NCI-H1105 (cell line): Measurements from ENCODE around the gene TRPC4.
A peak's percentile ranks its signal among the peaks of the same experiment; 100 is the strongest.
"Not testable (repeated sequence)": the region's sequence is repeated elsewhere in the genome, so short reads cannot be mapped to it uniquely, and the experiment has no call there.

Experiments used
- DNase-seq: peaks from one replicate; lab custom pipeline; 2025; lab: John Stamatoyannopoulos, UW

TRPC4 gene

GRCh38 chr13:37816276-37816675 is 53.3 kb downstream of the TRPC4 start:
- no peak for DNase-seq

DNA sequence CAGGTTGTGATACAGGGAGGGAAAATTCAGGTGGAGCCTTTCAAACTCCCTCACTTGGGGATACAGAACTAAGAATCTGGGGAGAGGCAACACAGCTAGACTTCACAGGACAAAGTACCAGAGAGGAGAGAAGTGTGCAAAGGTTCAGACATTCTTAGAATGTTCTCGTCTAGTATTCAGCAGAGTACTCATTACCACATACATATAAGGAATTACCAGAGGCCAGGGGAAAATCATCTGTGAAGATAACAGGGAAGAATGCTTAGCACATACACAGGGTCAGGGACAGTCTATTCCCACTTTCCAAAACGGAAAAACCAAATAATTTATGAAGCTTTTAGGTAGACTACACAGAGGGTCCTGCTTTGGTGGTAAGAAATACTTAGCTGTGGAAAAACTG is 58.1 kb downstream of the TRPC4 start:
- no peak for DNase-seq

DNA sequence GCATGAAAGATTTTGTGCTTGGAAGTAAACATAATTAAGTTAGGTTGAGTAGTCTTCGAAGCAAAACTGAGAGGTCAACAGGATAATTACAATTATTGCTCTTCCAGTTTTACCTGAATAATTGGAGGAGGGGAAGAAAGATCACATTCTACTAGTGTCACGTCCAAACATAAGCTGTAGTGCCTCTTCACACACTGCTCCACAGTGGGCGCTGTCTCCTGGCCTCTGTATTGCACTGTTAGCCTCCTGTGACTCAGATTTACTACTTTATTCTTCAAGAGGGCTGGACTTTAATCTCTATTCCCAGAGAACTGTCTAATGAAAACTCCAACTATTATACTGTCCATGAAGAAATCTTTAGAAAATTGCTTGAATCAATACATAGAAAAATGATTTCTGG is 62.9 kb downstream of the TRPC4 start:
- no peak for DNase-seq

DNA sequence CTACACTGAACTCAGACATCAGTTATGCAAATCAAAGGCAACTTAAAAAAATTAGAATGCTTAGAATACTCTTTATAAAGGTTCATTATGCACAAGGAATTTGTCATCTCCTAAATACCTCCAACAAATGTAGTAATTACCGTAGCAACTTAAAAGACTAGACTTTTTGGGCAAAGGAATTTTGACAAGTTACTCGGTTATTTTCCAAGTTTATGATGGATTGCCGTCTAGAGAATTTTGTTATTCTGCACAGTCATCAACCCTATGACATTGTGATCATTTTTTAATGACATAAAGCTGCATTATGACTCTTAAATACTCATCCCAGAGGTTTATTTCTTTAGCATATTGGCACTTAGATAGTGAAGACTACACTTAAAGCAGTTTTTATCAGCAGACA is 71.9 kb downstream of the TRPC4 start:
- DNase-seq, result no peak

- not testable (repeated sequence) for DNase-seq
Measured at GRCh38 chr13:37796795-37797194, 72.8 kb downstream of the TRPC4 start.

DNA sequence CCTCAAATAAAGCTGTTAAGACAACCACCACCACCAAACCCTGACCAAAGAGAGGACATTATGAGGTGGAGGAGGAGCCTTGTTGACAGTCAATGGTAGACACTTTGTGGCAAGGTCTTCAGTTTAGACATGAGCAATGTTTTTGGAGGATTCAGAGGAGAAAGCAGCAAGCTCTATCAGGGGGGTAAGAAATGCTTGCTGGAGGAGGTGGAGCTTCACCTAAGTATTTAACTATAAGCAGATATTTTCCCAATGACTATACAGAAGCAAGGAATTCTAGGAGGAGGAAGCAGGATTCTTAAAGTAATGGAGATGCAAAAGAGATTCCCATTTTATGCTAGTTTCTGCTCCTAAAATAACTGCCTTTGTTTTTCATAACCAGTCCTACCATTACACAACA is 74.2 kb downstream of the TRPC4 start:
- DNase-seq, result no peak

GRCh38 chr13:37791699-37792098 is 77.9 kb downstream of the TRPC4 start:
- DNase-seq, result no peak

- no peak for DNase-seq
Measured at GRCh38 chr13:37788346-37788745, 81.2 kb downstream of the TRPC4 start.

DNA sequence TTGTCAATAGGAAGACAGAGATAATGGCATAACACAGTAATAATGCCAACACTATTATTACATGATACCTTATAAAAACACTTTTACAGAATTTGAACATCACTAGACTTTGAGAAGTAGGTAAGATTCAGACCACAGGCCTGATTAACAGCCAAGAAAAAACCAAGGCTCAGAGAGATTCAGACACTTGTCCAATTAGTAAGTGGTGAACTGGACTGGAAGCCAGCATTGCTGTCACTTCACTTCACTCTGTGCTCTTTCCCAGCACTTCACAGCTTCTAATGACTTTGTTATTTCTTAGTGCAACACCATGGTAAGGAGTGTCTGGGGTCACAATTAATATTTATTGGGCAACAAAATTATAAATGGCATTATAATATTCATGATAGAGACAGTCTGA is 91.9 kb downstream of the TRPC4 start:
- DNase-seq, result no peak

DNA sequence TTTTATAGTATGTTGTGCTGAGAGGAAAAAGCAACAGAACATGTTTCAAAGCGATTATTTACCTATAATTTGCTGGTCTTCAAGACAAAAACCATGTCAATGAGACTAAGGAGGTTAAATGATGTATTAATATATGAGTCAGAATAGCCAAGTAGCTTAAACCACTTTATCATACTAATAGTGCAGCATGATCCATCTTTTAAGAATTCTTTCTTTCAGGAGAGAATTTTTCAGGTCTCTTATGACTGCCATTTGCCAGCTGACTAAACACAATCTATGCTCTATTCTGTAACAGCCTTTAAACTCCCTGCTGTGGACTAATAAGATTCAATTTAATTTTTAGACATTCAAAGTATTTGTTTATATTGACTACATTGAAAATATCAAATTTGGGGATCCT is 93.7 kb downstream of the TRPC4 start:
- DNase-seq, result no peak

- no peak for DNase-seq
Measured at GRCh38 chr13:37772644-37773043, 96.9 kb downstream of the TRPC4 start.

DNA sequence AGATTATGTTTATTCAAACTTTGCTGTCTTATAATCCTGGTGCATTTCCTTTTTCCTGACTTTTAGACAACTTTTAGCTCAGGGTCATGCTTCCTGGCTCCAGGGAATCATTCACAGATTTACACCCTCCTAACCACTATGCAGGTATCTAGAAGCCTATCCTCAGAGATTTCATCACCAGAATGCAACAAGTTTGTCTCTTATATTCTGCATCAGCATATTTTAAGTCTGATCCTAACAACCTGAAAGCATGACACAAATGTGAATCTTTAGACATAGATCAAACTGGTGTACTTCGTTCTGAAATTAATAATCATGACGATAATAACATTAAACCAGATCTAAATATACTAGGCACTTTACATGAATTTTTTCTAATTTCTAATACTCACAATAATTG is 100.0 kb downstream of the TRPC4 start:
- no peak for DNase-seq

GRCh38 chr13:37769078-37769477 is 100.5 kb downstream of the TRPC4 start:
- no peak for DNase-seq

- DNase-seq, result no peak
Measured at GRCh38 chr13:37766502-37766901, 103.1 kb downstream of the TRPC4 start.

GRCh38 chr13:37755349-37755748 is 114.2 kb downstream of the TRPC4 start:
- no peak for DNase-seq

- no peak for DNase-seq
Measured at GRCh38 chr13:37753776-37754175, 115.8 kb downstream of the TRPC4 start.

DNA sequence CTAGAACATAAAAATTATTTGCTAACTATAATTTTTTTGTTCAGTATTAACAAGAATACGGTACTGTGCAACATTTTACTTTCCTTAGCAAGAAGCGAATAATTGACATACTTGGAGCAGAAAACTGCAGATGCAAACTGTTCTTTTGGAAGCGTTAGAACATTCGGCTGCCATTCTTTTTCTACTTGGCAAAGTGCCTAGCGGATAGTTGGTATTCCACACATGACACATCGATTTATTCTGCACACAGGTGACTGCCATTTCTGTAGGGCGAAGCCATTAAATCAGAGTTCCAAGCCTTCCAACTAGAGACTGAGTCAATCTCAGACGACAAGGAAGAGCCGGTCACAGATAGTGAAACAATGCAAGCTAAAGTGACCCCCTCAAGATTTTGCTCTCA is 117.4 kb downstream of the TRPC4 start:
- no peak for DNase-seq

DNA sequence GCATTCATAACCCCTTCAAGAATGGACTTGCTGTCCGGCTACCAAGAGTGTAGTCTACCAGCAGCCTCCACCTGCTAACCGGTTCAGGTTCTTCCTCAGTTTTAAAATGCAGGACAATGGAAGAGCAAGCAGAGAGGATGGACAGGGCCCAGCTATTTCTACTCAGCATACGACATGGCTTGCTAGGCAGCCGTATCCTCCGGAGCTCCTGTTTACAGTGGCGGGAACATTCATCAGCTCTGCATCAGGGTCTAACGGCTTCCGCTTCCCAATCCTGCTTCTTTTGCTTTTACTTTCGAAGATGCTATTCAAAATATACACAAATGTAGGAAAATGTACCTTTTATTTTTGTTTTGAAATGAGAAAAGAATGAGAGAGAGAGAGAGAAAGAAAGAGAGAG is 118.5 kb downstream of the TRPC4 start:
- DNase-seq, result no peak

- no peak for DNase-seq
Measured at GRCh38 chr13:37748913-37749312, 120.7 kb downstream of the TRPC4 start.

DNA sequence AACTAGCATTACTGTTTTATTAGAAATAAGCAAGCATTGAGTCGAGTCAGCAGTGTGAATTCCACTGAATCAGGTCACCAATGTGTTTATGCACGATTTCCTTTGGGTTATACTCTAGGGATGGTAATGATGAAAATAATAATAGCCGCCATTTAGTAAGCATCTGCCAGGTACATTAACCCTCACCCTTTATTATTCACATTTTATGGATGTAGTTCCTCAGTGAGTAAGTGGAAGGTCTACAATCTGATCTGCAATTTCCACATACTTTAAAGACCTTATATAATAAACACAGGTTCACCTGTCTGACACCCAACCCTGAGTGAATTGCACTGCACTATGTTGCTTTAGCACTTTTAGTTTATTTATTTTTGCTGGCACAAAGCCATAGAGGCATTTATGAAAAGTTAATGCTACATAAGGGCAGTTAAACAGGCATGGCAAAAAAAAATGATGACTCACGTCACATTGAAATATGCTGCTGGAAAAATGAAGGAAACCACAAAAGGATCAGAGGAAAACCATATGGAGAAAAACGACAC is 122.4 kb downstream of the TRPC4 start:
- DNase-seq, result peak; percentile 83

DNA sequence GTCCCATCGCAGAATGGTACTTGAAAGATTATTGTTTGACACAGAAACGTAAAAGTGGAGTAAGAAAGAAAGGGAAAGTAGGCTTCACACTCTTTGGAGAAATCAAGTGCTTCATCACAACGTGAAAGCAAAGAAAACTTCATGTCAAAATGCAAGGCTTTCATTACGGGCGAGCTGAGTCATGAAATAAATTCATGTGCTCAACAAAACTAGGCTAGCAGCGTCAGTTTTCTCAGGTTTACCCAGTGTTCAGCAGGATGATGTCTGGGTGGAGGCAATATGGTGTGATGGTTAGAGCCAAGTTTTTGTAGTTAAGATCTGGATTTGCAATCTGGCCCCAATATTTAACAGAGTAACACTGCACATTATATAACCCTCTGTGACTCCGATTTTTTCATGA is 128.0 kb downstream of the TRPC4 start:
- no peak for DNase-seq

- no peak for DNase-seq
Measured at GRCh38 chr13:37736045-37736444, 133.5 kb downstream of the TRPC4 start.

GRCh38 chr13:37735293-37735692 is 134.3 kb downstream of the TRPC4 start:
- DNase-seq, result no peak

DNA sequence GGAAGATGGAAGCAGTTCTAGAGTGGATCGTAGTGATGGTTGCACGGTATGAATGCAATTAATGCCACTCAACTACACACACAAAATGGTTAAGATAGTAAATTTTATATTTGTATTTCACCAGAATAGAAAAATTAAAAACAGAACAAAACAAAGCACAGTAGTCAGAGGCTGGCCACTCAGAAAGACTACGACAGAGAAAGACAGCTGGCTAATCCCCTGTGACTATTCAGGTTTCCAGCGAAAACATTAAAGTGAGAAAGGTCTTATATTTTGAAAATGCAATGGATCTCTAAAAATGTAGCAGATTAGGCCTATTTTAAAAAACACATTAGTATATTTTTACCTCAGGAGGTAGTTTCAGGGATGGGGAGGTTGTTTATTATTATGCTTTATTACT is 139.7 kb downstream of the TRPC4 start:
- no peak for DNase-seq
